CD4-positive, alpha-beta T cell treated with Interleukin-6 at 100 ng/mL for 8 hours (primary cell): Measurements from ENCODE around the gene TRAPPC6A.

Experiments
- DNase-seq: peaks from one replicate; pipeline ENCODE4 v3.0.0-alpha.2; 2020; ENCODE audit warnings: mixed read lengths, low spot score

Gene TRAPPC6A

DNA sequence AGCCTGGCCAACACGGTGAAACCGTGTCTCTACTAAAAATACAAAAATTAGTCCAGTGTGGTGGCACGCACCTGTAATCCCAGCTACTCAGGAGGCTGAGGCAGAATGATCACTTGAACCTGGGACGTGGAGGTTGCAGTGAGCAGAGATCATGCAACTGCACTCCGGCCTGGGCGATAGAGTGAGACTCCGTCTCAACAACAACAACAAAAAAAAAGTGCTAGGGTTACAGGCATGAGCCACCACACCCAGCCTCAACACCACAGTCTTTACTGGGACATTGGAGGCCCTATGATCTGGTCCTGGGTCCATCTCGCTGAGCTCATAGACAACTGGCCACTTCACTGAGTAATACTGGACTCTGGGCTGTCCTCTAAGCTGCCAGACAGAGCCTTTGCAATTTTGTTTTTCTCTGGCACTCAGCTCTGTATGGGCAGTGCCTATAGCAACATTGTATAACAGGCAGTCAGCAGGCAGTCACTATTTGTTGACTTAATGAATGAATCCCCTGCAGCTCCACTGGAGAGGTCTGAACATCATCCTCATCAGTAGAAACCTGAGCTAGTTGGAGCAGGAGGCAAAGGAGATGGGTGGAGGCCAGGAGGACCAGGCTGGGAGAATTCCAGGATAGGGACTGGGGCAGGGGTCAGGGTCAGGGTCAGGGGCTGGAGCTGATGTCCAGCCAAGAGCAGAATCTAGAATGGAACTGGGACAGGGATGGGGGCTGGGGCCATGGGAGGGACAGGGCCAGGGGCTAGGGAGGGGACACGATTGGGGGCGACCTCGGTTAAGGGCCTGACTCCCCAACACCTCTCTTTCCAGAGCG is 8.7 kb upstream of the TRAPPC6A start:
- DNase-seq, result no peak

DNA sequence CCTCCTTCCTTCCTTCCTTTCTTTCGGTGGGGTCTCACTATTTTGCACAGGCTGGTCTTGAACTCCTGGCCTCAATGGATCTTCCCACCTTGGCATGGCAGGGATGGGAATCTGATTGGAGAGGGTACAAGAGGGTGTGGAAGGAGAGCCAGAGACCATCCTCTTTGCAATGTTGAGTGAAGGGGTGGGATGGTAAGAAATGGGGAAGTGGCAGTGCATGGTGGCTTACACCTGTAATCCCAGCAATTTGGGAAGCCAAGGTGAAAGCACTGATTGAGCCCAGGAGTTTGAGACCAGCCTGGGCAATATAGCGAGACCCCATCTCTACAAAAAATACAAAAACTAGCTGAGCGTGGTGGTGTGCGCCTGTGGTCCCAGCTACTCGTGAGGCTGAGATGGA is 6.1 kb upstream of the TRAPPC6A start:
- no peak for DNase-seq

DNA sequence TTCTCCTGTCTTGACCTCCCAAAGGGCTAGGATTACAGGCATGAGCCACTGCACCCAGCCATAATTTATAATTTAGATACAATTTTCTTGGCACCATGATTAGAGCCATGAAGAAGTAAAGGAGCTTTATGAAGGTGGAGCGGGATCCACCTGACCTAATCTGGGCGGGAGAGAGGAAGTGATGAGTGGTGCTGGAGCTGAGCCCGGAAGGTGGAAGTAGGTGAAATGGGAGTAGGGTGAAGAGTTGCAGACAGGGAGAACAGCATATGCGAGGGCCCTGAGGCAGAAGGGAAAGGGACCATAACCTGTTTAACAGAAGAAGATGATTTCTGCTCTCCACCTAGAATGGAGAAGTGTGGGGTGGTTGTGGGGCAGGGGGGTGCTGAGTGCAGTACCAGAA is 4.7 kb upstream of the TRAPPC6A start:
- no peak for DNase-seq

DNA sequence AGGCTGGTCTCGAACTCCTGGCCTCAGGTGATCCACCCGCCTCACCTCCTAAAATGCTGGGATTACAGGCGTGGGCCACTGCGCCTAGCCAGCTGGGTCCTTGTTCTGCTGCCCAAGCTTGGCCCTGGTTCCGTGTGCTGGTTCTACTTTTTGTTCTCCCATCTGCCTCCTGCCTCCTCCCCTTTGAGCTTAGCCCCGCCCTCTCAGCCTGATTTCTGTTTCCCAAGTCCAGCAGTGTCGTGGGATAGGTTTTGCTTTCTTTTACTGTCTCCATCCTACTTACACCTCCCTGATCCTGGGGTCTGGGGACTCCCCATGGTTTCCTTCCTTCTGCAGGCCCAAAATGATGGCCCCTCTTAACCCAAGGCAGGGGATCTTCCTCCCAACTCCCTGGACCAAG is 2.9 kb upstream of the TRAPPC6A start:
- DNase-seq, result no peak

DNA sequence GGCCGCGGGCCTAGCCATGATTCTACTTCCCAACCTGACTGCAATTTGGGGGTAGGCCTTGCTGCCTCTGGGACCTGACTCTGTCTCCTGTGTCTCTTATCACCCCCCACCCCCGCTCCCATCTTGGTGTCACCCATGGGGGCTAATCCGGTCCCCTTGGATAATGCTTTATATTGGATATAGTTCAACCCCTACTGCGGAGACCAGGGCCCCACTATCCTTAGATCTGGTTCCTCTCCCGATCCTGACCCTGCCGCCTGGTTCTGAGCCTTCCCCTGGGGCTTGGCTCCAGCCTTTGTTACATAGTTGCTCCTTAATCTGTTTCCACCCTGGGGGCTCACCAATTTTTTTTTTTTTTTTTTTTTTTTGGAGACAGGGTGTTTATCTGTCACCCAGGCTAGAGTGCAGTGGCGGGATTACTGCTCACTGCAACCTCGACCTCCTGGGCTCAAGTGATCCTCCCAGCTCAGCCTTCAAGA is 1.9 kb upstream of the TRAPPC6A start:
- DNase-seq, result no peak

DNA sequence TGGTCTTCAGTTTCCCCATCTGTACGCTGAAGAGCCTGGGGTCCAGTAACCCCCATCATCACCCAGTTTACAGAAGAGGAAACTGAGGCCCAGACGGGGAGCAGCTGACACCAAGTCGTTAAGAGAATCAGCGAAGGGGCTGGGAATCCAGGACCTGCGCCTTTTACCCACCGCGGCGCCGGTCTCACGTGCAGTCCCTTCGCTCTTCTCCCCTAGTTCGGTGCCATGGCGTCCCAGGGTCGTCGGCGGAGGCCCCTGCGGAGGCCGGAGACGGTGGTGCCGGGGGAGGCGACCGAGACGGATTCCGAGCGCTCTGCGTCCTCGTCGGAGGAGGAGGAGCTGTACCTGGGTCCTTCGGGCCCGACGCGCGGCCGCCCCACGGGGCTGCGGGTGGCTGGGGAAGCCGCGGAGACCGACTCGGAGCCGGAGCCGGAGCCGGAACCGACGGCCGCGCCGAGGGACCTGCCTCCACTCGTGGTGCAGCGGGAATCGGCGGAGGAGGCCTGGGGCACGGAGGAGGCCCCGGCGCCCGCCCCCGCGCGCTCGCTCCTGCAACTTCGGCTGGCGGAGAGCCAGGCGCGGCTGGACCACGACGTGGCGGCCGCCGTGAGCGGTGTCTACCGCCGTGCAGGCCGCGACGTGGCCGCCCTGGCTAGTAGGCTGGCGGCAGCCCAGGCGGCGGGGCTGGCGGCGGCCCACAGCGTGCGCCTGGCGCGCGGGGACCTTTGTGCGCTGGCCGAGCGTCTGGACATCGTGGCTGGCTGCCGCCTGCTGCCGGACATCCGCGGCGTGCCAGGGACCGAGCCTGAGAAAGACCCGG is 1.2 kb upstream of the TRAPPC6A start:
- no peak for DNase-seq

DNA sequence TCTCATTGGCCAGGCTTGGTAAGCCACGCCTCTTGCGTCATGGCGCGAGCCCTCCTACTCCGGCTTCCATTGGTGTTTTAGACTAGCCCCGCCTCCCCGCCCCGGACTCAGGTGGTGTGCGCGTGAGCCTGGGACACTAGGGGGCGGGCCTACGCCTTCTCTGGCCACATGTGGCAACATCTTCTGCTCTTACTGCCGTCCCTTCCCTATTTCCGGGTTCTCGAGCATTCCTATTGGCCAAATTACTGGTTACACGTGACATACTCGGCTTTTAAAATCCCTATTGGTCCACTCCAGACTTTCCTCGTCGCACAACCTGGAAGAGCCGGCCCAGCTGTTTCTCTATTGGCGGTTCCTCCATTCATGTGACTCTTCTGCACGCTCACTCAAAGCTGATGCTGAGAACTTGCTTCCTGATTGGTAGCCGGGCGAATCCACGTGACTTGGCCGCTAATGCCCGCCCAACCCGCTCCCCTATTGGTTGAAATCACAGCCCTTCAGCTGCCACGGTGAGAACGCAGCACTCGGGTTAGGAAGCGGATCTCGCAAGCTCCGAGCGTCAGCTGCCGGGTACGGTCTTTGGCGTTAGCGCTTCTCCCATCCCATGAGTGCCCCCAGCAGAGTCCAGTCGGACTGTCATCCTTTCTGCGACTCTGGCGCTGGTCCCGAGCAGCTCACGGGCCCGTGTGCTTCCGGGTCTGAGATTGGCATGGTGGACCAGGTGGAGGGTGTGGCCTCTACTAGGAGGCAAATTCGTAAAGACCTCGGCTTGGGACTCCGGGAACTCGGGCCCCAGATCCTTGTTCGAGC is 430 bp upstream of the TRAPPC6A start, which contains the start of gene BLOC1S3:
BLOC1S3 (plus strand) TSS at position 523 of the 810 bp plus-strand sequence. CDS start 513 bp downstream, outside the sequence.
- peak; percentile 100 for DNase-seq

DNA sequence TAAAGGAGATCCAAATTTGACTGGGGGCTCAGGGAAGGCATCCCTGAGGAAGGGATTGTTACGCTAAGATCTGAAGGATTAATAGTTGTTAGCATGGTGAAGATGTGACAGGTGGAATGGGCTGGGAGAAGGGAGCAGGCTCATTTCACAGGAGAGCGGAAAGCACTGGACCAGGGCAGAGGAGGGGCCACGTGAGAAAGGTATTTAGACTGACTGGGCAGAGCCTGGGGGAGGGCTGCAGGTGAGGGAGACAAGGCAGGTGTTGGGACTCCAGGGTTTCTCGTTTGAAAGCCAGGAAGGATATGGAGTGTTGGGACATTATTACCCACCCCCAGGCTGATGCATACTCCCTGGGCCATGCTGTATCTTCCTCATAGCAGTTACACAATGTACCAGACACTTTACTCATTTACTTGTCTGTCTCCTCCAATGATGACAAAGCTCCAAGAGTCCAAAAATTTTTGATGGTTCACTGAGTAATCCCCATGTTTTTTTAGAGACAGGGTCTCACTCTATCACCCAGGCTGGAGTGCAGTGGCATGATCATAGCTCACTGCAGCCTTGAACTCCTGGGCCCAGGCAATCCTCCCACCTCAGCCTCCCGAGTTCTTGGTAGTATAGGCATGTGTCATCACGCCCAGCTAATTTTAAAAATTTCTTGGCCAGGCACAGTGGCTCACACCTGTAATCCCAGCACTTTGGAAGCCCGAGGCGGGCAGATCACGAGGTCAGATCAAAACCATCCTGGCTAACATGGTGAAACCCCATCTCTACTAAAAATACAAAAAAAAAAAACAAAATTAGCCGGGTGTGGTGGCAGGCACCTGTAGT is 2.3 kb downstream of the TRAPPC6A start:
- no peak for DNase-seq

DNA sequence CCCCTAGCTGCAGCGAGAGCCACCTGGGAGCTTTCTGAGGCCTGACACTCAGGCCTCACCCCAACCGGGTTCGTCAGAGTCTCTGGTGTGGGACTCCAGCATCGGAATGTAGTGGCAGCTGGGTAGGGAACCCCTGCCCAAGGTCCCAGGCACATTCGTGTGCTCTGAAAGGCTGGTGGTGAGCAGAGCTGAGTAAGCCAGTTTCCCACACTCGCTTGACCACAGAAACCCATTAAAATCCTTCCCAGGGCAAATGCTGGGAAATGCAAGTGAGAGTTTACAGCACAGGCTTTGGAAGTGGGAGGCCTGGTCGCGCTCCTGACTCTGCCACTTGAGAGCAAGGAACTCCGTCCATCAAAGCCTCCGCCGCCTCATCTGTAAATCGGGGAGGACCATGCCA is 4.2 kb downstream of the TRAPPC6A start:
- no peak for DNase-seq

DNA sequence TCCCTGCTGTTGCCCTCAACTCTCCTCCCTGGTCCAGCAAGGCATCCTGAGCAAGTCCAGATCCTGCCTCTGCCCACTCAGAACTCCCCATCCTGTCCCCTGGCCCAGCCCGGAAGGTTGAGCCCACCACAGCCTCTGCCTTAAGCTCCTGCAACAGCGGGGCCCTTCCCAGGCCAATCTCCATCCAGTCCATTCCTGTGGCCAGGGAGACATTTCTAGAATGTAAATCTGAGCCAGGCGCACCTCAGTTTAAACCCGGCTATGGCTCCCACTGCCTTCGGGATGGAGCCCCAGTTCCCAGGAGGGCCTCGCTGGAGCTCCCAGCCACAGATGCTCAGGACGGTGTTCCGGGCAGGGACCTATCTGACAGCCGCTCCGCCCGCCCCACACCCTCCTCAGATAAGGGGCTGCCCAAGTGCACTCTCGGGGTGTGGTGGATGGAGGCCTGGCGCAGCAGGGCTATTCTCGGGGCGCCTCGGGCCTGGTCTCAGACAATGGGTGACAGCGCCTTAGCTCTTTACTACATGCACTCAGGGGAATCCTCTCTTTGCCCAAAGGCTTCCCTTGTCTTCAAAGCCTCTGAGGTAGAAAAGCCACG is 5.3 kb downstream of the TRAPPC6A start:
- no peak for DNase-seq

DNA sequence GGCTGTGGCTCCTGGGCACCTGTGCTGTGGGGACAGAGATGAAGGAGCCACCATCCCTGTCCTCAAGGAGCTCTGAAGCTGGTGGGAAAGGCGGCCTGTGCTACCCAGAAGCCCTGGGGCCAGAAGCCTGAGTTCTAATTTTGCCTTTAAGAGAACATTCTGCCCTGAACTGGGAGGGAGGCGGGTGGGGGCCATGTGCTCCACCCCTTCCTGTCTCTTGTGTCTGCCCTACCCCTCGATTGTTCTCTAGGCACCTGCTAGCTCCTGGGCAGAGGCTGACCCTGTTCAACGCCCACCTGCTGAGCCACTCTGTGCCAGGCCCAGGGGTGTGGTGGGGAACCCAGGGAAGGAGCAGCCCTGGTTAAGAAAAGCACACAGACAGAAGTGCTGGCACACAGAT is 5.9 kb downstream of the TRAPPC6A start:
- DNase-seq, result peak; percentile 44

DNA sequence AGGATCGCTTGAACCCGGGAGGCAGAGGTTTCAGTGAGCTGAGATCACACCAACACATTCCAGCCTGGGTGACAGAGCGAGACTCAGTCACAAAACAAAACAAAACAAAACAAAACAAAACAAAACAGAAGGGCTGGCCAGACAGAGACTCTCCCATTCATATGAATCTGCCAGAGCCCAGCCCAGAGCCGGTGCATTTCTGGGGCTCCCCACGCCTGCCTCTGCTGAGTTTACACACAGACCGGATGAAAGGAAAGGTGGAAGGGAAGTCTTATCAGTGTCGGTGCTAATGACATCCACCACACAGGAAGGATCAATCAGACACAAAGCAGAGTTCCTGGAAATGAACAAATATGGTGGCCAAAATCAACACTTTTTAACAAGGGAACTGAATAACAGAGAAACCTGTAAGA is 6.8 kb downstream of the TRAPPC6A start:
- DNase-seq, result peak; percentile 62

DNA sequence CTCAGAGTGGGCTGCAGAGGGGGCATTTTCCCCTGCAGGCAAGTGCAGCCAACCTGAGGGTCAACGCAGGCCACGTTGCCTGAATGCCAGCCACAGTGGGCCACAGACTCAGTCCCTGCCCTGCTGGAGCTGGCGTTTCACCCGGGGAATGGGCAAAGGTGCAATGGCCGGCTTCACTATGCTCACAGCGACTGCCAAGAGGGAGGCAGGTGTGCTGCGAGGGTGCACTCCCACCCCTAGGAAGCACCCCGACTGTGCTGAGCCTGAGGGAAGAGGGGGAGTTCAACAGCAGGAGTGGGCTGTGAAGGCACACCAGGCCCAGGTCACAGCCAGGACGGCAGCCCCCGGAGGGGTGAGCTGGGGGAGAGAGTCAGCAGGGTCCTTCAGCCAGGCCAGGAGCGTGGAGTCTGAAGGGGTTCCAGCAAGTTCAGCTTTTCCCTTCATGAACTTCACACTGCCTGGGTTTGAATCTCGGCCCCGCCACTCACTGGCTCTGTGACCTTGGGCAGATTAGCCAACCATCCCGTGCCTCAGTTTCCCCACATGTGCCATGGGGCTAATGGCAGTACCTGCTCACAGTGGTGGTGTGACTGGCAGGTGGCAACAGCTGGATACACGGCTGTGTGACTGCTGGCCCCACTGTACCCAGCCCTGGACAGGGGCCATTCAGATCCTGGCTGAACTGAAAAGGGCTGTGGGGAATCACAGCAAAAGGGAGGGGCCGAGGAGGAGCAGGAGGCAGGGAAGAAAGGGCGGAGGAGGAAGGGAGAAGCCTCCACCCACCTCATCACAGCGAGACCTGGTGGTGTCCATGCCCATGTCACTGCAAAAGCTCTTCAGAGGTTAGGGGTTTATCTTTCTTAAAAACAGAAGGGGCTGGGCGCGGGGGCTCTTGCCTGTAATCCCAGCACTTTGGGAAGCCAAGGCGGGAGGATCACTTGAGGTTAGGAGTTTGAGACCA is 7.6 kb downstream of the TRAPPC6A start:
- DNase-seq, result no peak

DNA sequence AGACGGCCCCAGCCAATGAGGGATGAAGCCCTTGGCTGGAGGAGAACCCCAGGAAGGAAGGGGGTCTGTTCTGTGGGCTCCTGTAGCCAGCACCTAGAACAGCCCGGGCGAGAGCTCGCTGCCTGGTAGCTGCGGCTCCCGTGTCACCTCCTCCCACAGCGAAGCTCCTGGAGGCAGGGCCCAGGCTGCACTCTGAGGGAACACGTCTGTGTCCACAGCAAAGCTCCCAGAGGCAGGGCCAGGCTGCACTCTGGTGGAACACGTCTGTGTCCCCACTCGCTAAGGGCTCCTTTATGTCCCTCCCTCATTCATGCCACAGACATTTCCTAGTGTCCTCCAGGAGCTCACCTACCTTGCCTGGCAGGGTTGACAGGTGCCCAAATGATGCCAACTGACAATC is 8.4 kb downstream of the TRAPPC6A start:
- DNase-seq, result no peak

DNA sequence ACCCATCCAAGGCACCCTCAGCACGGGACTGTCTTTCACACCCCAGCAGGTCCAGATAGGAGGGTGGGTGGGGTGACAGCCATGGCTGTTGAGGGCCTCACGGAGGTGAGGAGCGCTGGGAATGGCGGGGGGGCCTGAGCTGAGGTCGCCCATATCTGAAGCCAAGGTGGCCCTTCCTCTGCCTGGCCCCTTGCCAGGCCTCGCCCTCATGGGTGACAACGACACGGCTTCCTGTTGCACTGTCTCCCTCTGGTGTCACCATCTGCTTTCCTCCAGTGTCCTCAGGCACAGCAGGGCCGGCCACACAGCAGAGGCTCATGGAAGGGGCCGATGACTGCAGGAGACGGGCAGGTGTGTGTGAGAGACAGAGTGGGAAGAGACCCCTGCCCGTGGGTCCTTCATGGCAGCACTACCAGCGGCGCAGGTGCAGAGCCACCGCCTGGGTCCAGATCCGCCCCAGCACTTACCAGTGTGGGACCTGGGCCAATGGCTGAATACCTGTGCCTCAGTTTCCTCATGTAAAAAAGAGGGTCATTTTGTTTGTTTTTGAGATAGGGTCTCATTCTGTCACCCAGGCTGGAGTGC is 9.2 kb downstream of the TRAPPC6A start:
- no peak for DNase-seq

DNA sequence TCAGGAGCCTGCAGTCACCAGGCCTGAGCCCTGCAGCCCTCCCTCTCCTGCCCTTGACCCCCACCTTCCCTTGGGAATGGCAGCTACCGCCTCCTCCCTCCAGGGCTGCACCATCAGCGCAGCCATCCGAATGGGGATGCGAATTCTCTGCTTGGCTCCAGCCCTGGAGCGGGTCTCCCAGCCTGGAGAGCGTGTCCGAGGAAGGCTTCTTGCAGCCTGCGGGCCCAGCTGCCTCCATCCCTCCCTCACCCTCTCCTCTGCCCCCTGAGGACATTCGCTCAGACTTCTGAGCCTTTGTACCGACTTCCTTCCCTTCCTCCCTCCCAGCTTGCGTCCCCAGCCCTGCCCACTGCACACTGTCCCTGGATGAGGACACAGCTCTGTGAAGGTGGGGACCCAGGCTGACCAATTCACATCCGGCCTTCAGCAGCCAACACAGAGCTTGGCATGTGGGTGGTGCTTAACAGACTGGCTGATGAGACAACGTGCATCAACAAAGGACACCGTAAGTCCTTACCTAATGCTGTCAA is 11.2 kb downstream of the TRAPPC6A start:
- no peak for DNase-seq

DNA sequence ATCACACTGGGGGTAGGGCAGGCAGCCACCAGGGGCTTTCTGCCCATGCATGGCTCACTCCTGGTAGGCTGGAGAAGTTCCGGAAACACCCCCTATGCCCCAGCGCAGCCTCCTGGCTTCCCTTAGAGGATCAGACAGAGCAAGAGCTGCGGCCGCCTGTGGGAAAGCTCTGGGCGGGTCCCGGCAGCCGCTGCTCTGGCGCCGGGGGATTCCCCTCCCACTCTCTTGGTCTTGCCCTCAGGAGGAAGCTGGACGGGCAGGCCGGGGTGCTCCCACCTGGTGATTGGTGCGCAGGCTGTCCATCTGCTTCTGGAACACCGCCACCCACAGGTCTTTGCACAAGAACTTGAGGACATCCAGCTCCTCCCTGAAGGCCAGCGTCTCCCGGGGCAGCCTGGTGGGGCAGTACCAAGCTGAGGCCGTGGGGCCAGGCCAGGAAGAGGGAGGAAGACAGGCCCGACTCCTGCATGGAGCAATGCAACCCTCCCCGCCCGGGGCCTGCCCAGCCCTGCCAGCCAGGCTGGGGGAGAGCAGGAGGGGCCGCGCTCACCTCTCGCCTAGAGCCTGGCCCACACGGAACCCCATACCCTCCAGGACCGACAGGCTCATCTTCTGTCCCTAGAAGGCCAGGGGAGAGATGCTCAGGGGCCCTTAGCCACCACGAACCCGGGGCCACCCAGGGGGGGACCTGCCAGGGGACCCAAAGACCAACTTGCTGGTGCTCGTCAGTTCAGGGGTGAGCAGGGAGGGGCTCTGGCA is 13.3 kb downstream of the TRAPPC6A start:
- peak; percentile 47 for DNase-seq

DNA sequence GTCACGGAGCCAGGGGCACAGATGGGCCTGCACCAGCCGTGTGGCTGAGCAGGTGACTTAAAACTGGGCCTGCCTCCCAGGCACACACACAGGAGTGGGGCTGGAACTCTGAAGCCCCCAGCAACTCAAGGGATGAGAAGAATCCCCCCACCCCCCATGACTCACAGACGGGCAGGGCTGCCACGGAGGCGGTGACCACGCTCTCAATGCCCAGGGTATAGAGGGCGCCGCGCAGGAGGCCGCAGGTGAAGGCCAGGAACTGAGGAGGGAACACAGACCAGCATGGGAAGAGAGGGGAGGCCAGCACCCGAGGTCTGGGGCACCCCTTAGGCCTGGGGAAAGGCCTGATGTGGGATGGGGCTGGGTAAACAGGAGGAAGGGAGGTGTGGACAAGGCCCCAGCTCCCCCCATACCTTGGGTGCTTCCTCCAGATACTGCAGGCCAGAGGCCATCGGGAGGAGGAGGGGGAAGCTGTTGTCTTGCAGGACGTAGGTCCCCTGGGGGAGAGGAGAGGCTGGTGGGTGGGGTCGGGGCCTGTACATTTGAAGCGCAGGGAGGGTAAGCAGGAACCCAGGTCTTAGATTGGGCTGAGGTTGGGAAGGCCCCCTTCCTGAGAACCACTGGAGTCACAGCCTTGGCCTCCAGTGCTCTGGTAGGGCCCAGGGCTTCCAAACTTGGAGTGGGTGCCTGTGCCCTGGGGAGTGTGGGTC is 14.1 kb downstream of the TRAPPC6A start:
- DNase-seq, result no peak
